ENCODE data around the gene DIAPH2.

DNA sequence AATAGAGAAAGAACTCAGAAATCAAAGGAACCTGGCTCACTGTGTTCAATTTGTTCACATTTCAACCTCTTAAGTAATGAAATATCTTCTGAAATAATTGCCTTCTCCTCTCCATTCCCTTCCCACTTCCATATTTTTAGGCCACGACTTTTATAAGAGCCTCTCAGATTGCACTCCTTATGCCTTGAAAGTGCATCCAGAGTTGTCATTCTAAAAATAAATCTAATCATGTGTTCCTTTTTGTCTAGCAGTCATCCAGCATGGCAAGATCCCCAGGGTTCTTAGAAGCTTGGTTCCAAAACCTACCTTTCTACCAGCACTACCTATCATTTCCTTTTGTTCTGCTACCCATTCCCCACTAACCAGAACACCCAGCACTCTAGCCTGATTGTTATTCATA lies 156.7 kb downstream of the DIAPH2 start:
- TF ChIP-seq, protein P1, sequence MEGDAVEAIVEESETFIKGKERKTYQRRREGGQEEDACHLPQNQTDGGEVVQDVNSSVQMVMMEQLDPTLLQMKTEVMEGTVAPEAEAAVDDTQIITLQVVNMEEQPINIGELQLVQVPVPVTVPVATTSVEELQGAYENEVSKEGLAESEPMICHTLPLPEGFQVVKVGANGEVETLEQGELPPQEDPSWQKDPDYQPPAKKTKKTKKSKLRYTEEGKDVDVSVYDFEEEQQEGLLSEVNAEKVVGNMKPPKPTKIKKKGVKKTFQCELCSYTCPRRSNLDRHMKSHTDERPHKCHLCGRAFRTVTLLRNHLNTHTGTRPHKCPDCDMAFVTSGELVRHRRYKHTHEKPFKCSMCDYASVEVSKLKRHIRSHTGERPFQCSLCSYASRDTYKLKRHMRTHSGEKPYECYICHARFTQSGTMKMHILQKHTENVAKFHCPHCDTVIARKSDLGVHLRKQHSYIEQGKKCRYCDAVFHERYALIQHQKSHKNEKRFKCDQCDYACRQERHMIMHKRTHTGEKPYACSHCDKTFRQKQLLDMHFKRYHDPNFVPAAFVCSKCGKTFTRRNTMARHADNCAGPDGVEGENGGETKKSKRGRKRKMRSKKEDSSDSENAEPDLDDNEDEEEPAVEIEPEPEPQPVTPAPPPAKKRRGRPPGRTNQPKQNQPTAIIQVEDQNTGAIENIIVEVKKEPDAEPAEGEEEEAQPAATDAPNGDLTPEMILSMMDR (IDR thresholded peaks at IDR 0.05) = no peak
- TF ChIP-seq EZH2 (IDR thresholded peaks at IDR 0.05; ENCODE audit: borderline replicate concordance, insufficient read depth, low read depth, low read length, poor library complexity, severe bottlenecking) = no peak

Data from B cell (primary cell).